AG04450 (cell line): ENCODE measurements around the gene NEK11. TPM values are rescaled to one million over a fixed set of nuclear protein-coding genes. Genes with fewer than 3 reads are reported as not detected.

ENCODE experiments used
- CTCF ChIA-PET: fragments of 300-600, 350-600 bp; formaldehyde crosslinking; extraction: SDS; loops from one replicate; lab custom pipeline; 2022; ENCODE audit warnings: antibody characterized with exemption, inconsistent platforms; lab: Charles Lee
- POLR2A ChIA-PET: fragments of 350-600 bp; formaldehyde crosslinking; extraction: SDS; loops from one replicate; lab custom pipeline; 2021; ENCODE audit warnings: antibody characterized with exemption, inconsistent platforms; lab: Yijun Ruan, JAX
- DNase-seq: peaks from one replicate; pipeline ENCODE4 v3.0.0-alpha.2; 2011; ENCODE audit warnings: low read depth, low spot score
- H3K27ac ChIP-seq: one replicate; pipeline ENCODE4 v1.5.1; 2012; ENCODE audit warnings: low read depth, low read length, control low read depth
- H3K27me3 ChIP-seq: one replicate; pipeline ENCODE4 v1.6.0; 2012; ENCODE audit warnings: low read length; ENCODE audit not compliant: control insufficient read depth, insufficient read depth
- H3K4me3 ChIP-seq: 2 replicates; pipeline ENCODE4 v1.5.1; 2011; ENCODE audit warnings: mild to moderate bottlenecking, low read depth, low read length, control low read depth
- H3K9me3 ChIP-seq: 2 replicates; pipeline ENCODE4 v1.5.1; 2012; ENCODE audit warnings: low read length; ENCODE audit not compliant: control insufficient read depth, insufficient read depth
- CTCF ChIP-seq: IDR thresholded peaks from 2 replicates; pipeline ENCODE4 v1.5.1; 2011; ENCODE audit warnings: low read depth, low read length, control low read depth, inconsistent platforms
- polyA plus RNA-seq: library from polyadenylated mRNA; depleted of rRNA; stranded (reverse); fragments of >200 nt; gene quantifications from 2 replicates; pipeline ENCODE4 v1.2.3, GENCODE V29; 2011

The NEK11 gene
- polyA plus RNA-seq, 1 experiment: 4.0 TPM

GRCh38 chr3:131178710-131179375 is 152.2 kb downstream of the NEK11 start:
- CTCF ChIA-PET: no interaction called here

DNA sequence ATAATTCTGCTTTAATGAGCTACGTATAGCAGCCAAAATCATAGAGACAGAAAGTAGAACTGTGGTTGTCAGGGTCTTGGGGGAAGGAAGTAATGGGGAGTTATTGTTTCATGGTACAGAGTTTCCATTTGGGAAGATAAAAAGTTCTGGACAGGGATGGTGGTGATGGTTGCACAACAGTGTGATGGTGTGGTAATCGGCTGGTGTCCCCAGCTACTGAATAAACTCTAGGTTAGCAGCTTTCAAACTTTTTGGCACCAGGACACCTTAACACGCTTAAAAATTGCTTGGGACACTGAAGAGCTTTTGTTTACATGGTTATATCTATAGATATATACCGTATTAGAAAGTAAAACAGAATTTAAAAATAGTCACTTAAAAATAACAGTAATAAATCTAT is 166.0 kb downstream of the NEK11 start:
- ChIA-PET POLR2A (no interaction called here), CTCF (no interaction called here)
- H3K27ac ChIP-seq: no peak overlapping the region
- H3K27me3 ChIP-seq: no peaks in the 10 kb centered on the region
- no peak for TF ChIP-seq CTCF
- DNase-seq: no peak
- H3K9me3 ChIP-seq: no peaks in the 10 kb centered on the region
- H3K4me3 ChIP-seq: no peak overlapping the region

More at GRCh38 chr3:131178710-131179375, 152.2 kb downstream of the NEK11 start:
- Histone ChIP-seq H3K27ac (no peak overlapping the region), H3K4me3 (no peak overlapping the region), H3K27me3 (no peaks in the 10 kb centered on the region), H3K9me3 (no peaks in the 10 kb centered on the region)
- POLR2A ChIA-PET: no interaction called here
- DNase-seq: no peak
- TF ChIP-seq CTCF: no peak

DNA sequence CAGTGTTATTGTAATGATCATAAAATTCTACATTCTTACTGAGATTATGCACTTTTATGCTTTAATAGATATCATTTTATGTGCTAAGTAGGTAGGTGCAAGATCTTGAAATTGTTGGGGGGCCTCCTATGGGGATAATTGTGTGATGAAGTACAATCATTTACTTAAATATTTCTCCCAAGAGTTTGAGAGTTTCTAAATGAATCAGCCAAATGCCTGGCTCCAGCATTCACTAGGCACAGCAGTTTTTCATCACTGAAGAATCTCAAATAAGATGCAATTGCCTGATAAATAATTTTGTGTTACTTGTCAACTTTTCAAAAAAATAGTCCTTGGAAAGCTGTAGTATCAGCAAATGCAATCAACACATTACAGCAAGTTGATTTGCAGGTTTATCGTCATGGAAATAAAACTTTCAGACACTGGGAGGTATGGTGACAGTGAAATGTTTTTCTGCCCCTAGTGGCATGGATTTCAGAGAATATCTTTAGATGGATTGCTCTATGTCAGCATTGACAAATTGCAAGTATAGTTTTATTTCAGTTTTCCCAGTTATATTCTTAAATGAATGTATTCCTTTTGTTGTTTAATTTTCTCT is 167.1 kb downstream of the NEK11 start:
- no peak for TF ChIP-seq CTCF
- CTCF ChIA-PET: no interaction called here

DNA sequence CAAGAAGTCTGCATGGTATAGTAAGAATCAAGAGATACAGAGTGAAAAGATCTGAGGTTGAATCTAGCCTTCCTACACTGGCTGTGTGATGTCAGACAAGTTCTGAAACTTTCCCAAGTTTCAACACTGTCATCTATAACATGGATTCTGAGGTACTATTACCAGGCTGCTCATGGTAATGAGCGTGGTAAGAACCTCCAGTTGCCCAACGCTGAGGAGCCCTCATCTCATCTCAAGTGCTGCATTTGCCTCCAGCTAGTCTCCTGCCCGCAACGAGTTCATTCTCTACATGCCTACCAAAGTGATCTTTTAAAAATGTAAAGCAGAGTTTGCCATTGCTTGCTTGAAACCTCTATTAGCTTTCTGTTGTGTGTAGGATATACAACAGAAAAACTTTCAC is 168.1 kb downstream of the NEK11 start:
- TF ChIP-seq CTCF: no peak
- Histone ChIP-seq H3K27me3 (no peaks in the 10 kb centered on the region), H3K9me3 (no peaks in the 10 kb centered on the region), H3K27ac (no peak overlapping the region), H3K4me3 (no peak overlapping the region)
- ChIA-PET CTCF (no interaction called here), POLR2A (no interaction called here)
- no peak for DNase-seq

More for the DNA sequence above, 167.1 kb downstream of the NEK11 start:
- POLR2A ChIA-PET: no interaction called here
- Histone ChIP-seq H3K4me3 (no peak overlapping the region), H3K27me3 (no peaks in the 10 kb centered on the region), H3K9me3 (no peaks in the 10 kb centered on the region), H3K27ac (no peak overlapping the region)
- DNase-seq: no peak

GRCh38 chr3:131200636-131201199 is 174.0 kb downstream of the NEK11 start:
- POLR2A ChIA-PET: no interaction called here
- DNase-seq: no peak
- H3K27ac ChIP-seq: no peak overlapping the region
- H3K4me3 ChIP-seq: no peak overlapping the region
- H3K9me3 ChIP-seq: peaks cover 3% of the 10 kb centered on the region; the same call in 1 of the 2 replicates
- TF ChIP-seq CTCF: no peak
- CTCF ChIA-PET: no interaction called here
- H3K27me3 ChIP-seq: no peaks in the 10 kb centered on the region
